CD4-positive, alpha-beta T cell treated with Interleukin-21 for 1 hour (primary cell): Measurements from ENCODE around the gene HPX.
A peak's percentile ranks its signal among the peaks of the same experiment; 100 is the strongest.

Source experiments
- DNase-seq: peaks from one replicate; pipeline ENCODE4 v3.0.0-alpha.2; 2020

Gene HPX

DNA sequence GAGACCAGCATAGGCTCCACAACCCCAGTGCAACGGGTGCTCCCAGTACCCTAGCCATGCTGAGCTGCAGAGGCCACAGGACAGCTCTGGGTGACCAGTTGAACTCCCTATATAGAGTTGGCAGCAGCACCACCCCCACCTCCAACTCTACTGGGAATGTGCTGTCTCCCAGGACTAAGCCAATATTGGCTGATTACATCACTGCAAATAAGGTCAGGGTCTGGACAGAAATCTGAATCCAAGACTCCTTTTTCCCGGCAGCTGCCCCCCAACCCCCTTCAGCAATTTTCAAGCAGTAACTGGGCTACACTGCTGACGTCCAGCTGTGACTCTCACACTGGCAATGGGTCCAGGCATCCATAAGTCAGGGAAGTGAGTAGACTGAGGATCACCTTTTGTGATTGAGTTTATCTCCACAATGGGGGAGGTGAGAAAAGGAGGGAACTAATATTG lies at the start of gene HPX:
HPX (minus strand) TSS at position 82 of the 453 bp plus-strand sequence; CDS start at position 58, 24 bp downstream.
- no peak for DNase-seq

DNA sequence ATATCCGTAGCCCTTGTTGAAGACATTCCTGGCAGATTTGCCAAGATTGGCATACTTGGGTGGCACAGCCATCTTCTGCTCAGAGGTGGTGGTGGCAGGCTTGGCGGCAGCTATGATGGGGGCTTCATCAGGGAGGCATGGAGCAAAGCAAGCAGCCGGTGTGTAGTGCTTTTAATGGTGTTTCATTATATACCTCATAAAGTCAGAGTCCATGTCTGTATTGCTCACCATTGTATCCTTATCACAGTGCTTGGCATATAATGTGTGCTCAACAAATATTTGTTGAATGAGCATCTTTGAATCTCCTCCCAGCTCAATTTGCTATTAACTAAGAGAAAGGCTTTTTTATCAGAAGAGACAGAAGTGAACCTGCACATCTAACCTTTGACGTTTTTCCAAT lies 48.5 kb upstream of the HPX start:
- DNase-seq, result no peak

GRCh38 chr11:6488821-6489220 lies 48.0 kb upstream of the HPX start:
- DNase-seq, result no peak

GRCh38 chr11:6488342-6488741 lies 47.6 kb upstream of the HPX start:
- no peak for DNase-seq

GRCh38 chr11:6486938-6487337 lies 46.2 kb upstream of the HPX start:
- DNase-seq, result no peak

DNA sequence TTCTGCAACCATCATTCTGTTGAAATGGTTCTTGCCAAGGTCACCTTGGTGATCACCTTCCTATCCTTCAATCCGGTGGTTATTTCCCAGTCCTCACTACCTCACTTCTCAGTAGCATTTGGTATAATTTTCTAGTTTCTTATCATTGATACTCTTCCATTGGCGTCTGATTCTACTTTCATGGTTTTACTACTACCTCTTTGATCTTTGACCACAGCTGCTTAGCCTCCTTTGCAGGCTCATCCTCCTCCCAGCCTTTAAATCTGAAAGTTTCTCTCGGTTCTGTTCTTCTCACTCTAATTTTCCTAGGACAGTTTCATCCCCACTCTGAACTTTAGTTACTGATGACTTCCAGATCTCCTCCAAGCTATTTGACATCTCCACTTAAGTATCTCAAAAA lies 45.5 kb upstream of the HPX start:
- no peak for DNase-seq

- no peak for DNase-seq
Measured at GRCh38 chr11:6485661-6486060, 44.9 kb upstream of the HPX start.

GRCh38 chr11:6483015-6483414 lies 42.2 kb upstream of the HPX start:
- no peak for DNase-seq

GRCh38 chr11:6482441-6482840 lies 41.7 kb upstream of the HPX start:
- no peak for DNase-seq

DNA sequence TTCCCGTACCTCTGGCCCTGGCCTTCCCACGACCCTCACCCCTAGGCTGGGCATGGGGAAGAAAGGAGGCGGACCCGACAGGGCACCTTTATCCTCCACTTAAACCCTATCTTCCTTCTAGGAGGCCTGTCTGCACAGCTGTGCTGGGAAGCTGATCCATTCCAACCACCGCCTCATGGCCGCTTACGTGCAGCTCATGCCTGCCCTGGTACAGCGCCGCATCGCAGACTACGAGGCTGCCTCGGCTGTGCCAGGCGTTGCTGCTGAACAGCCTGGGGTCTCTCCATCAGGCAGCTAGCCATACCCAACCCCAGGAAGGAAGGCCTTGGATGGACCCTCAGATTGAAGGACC lies 41.1 kb upstream of the HPX start:
- no peak for DNase-seq

GRCh38 chr11:6481012-6481923 lies 40.5 kb upstream of the HPX start, which contains the start of the genes ARFIP2 and TIMM10B:
ARFIP2 (minus strand) TSS chr11:6481331; CDS start chr11:6480421, 910 bp downstream.
TIMM10B (plus strand) TSS chr11:6481501; CDS start chr11:6481517, 16 bp downstream.
- peak; percentile 97 for DNase-seq

DNA sequence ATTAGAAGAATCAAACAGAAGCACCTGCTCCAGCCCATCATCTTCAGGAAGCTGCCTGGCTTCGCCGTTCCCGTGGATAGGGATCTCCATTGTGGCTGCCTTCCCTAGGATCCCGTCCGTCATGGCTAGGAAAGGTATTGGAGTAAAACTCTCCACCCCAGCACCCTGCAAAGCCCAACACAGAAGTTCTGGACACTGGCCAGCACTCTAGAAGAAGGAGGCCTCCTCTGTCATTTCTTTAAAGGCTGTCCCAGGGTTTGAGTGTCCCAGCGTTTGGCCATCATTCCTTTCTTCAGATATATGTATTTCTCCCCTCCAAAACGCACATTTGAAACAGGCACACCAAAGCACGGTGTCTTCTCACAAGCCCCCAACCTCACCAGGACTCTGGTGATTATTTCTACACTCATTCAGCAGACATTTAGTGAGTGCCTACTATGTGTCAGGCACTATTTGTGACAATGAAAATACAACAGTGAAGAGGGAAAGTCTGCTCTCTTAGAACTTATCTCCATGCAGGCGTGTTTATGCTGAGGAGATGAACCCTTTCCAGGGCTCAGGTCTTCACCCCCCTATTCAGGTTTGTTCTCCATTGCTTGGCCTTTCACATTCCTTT lies 39.6 kb upstream of the HPX start:
- no peak for DNase-seq

DNA sequence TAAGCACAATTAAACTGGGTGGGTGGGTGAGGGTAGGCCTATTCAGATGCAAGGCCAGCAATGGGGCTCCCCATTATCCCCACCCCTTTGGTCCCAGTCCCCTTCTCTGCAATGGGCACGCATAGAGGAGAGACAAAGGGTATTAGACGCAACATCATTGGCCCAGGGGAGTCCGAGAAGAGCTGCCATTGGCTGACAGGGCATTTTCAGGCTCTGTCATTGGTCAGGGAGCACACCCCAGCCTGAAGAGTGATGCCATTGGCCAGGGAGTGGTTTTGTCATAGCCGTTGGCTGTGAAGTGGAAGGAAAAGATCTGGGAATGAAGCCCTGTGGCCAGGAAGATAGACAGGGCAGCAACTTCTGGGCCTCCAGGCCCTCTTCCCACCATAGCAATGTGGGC lies 35.8 kb upstream of the HPX start:
- no peak for DNase-seq

- no peak for DNase-seq
Measured at GRCh38 chr11:6475936-6476335, 35.1 kb upstream of the HPX start.

DNA sequence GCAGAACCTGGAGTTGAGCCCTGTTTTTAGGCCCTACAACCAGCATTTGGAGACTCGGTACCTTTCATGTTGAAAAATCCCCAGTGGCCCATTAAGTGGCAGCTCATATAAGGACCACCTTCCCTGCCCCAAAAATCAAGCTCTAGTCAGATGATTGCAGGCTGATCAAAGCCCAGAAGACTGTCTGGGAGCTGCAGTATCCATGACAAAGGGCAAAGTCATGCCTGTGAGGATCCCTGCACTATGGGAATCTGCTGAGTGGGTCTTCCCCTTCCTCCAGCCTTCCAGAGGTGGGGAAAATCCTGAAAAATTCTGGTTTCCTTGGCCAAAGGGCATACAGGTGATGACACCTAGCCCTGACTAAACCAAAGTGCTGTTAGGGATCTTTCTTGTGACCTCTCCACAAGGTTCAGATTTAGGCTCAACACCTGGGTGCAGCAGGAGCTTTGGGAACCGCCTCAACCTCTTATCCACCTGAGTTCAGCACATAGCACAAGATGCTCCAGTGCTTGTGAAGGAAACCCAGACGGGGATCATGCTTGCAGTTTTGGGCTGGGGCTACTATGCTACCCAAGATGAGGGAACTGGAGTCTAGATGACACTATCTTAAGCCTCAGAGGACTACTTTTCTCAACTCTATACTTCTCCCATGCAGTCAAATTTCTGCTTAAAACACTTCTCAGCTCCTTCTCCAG lies 34.2 kb upstream of the HPX start:
- DNase-seq, result no peak

DNA sequence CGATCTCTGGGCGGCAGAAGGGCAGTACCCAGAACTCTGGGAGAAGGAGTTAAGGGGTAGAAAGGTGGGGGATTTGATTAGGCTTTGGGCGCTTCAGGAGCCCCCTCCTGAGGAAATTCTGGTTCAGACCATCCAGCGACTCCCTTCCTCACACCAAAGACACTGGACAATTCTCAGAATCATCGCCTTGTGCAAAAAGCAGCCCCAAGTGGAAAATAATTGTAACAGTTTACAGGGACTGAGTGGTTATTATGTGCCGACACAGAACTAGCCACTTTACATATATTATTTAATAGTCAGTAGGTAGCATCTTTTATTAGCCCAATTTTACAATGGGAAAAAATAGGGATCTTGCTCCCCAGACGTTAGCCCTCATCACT lies 33.6 kb upstream of the HPX start:
- DNase-seq, result no peak

DNA sequence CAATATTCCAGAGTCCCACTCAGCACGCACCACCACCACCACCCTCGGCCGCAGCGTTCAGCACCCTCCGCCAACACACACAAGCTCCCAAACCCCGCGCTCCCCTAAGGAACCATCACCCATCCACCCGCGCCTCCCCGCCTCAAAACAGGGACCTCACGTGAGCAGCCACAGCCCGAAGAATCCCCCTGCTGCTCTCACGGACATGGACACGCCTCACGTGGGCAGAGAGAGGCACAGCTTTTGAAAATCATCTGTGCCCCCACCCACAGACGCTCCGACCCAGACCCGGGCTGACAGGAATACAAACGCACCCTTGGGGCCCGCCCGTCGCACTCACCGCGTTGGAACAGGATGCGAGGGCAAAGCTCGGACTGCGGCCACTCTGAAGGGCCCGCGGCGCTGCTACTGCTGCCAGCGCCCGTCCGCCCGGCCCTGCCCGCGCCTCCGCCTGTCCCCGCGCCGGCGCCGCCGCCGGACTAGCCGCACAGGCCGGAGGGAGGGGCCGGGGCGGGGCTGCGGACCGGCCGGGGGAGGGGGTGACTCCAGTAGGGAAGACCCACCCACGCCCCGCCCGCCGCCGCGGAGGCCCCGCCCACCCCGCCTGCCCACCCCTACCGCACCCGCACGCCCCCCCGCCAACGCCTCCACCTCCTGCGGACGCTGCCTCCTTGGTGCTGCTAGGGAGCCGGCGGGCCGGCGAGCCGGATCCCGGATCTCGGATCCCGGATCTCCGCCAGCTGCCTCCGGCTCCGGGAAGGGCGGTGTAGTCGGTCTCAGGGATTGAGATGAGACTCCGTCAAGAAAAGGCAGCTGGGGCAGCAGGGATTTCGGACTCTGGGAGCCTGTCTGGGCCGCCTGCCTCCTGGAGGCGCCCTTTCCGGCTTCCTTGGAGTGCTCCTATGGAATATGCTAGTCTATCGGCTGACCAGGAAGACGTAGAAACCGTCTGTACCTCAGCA lies 32.9 kb upstream of the HPX start, which contains the start of gene TRIM3:
TRIM3 (minus strand) TSS at position 491 of the 962 bp plus-strand sequence. CDS start 8,246 bp downstream, outside the sequence.
- DNase-seq, result peak; percentile 80

DNA sequence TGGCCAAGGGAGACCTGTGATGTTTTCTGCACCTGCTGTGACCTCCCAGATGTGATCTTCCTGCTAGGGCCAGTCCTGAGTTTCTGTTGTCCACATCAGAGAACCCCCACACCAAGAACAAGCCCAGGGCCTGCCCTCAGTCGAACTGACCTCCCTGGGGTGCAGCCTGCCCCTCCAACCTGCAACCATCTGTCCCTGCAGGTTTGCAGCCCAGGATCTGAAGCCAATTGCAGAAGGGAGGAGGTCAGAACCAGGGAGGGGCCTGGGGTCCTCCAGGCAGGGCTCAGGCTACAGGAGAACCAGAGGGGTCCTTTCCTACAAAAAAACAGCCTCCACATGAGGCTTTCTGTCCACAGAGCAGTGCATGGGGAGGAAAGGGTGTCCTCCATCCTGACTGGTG lies 32.1 kb upstream of the HPX start:
- no peak for DNase-seq

- no peak for DNase-seq
Measured at GRCh38 chr11:6469599-6469998, 28.8 kb upstream of the HPX start.

GRCh38 chr11:6468712-6469495 lies 28.1 kb upstream of the HPX start:
- DNase-seq, result peak; percentile 22

GRCh38 chr11:6459099-6459450 lies 18.3 kb upstream of the HPX start:
- DNase-seq, result no peak
